ENCODE results near the gene MRM1.

Gene MRM1

GRCh38 chr17:36653856-36654255 is 52.5 kb downstream of the MRM1 start:
- no peak overlapping the region for H3K27ac ChIP-seq
- H3K36me3 ChIP-seq (replicated peaks): no peaks in the 10 kb centered on the region
- in situ Hi-C loops (cut with HindIII; ENCODE audit: low pct_ligation_motif_present, low sequenced_read_pairs): no loop called here
- H3K4me3 ChIP-seq (ENCODE audit: low read depth, low read length): no peak overlapping the region
- DNase-seq: no peak
- peaks cover 11% of the 10 kb centered on the region for H3K27me3 ChIP-seq (replicated peaks)
- no peak for TF ChIP-seq CTCF (IDR thresholded peaks at IDR 0.05; ENCODE audit: low read depth, low read length, missing control alignments)

- TF ChIP-seq CTCF (IDR thresholded peaks at IDR 0.05; ENCODE audit: low read depth, low read length, missing control alignments): no peak
- no peak overlapping the region for H3K4me3 ChIP-seq (ENCODE audit: low read depth, low read length)
- DNase-seq: no peak
- in situ Hi-C loops (cut with HindIII; ENCODE audit: low pct_ligation_motif_present, low sequenced_read_pairs): no loop called here
- H3K27me3 ChIP-seq (replicated peaks): peaks cover 11% of the 10 kb centered on the region
- H3K27ac ChIP-seq: no peak overlapping the region
- H3K36me3 ChIP-seq (replicated peaks): no peaks in the 10 kb centered on the region
Measured at GRCh38 chr17:36655726-36656125, 54.3 kb downstream of the MRM1 start.

- H3K27me3 ChIP-seq (replicated peaks): peaks cover 16% of the 10 kb centered on the region
- H3K4me3 ChIP-seq (ENCODE audit: low read depth, low read length): peak overlapping the region; percentile 47
- no peak for DNase-seq
- H3K27ac ChIP-seq: no peak overlapping the region
- TF ChIP-seq CTCF (IDR thresholded peaks at IDR 0.05; ENCODE audit: low read depth, low read length, missing control alignments): no peak
- no peaks in the 10 kb centered on the region for H3K36me3 ChIP-seq (replicated peaks)
- in situ Hi-C loops (cut with HindIII; ENCODE audit: low pct_ligation_motif_present, low sequenced_read_pairs): no loop called here
Measured at GRCh38 chr17:36657390-36657762, 56.0 kb downstream of the MRM1 start.

- peak; percentile 57 for TF ChIP-seq CTCF (IDR thresholded peaks at IDR 0.05; ENCODE audit: low read depth, low read length, missing control alignments)
- H3K4me3 ChIP-seq (ENCODE audit: low read depth, low read length): peak overlapping the region; percentile 47
- no peak for DNase-seq
- H3K27me3 ChIP-seq (replicated peaks): peaks cover 16% of the 10 kb centered on the region
- H3K27ac ChIP-seq: no peak overlapping the region
- in situ Hi-C loops (cut with HindIII; ENCODE audit: low pct_ligation_motif_present, low sequenced_read_pairs): no loop called here
- H3K36me3 ChIP-seq (replicated peaks): no peaks in the 10 kb centered on the region
Measured at GRCh38 chr17:36657763-36658490, 56.5 kb downstream of the MRM1 start.

All from brain microvascular endothelial cell (primary cell).